ENCODE measurements around the gene DNAH1.

The DNAH1 gene

DNA sequence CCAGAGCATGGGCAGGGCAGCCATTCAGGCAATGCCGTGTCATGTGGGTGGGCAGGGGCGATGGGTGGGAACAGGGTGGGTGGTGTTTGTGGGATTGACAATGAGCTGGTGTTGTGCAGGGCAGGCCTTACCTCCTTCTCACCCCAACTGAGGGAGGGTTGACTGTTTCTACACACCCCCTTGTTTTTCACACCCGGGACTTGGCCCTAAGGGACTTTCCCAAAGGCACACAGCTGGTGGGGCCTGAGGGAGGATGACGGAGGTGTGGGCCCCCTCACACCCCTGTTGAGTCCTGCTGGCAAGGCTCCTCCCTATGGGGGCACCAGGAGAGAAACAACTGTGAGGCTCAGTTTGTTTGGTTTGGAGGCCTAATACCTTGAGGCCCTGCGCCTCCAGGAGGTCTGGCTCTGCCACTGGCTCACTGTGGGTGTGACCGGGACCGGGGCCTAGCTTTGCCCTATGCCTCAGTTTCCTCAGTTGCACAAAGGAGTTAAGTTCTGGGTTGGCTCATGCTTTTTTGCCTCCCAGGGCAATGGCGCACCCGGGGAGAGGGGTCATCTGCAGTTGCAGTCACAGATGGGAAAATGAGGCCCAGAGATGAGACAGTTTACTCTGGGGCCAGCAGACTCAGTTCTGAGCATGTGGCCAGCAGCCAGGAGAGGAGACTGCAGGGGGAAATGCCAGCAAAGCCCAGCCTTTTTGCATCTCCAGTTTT, 5.1 kb upstream of the DNAH1 start:
- in situ Hi-C loops (cut with MboI; ENCODE audit: low sequenced_read_pairs), result no loop called here

DNA sequence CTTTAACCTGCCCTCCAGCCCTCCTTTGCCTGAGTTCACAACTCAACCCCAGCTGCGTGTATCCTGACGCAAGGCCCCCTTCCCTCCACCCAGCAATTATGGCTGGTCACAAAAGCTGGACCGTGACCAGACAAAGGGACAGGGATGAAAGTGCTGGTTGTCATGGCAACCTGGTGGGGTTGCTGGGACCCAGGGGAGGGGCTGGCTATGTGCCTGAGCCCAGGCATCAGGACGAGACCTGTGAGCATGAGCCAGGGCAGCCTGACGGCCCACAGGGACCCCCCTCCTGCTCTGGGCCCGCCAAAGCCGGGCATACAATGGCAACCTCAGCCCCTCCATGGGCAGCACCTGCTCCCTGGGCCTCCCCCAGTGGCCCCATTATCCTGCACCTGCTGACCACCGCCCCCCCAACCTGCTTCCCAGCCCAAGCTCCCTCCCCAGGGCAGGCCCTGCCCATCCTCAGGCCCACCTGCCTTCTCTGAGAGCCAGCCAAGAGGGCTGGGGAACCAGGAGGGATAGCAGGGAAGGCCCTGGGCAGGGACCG, 4.5 kb upstream of the DNAH1 start:
- in situ Hi-C loops (cut with MboI; ENCODE audit: low sequenced_read_pairs), result no loop called here

DNA sequence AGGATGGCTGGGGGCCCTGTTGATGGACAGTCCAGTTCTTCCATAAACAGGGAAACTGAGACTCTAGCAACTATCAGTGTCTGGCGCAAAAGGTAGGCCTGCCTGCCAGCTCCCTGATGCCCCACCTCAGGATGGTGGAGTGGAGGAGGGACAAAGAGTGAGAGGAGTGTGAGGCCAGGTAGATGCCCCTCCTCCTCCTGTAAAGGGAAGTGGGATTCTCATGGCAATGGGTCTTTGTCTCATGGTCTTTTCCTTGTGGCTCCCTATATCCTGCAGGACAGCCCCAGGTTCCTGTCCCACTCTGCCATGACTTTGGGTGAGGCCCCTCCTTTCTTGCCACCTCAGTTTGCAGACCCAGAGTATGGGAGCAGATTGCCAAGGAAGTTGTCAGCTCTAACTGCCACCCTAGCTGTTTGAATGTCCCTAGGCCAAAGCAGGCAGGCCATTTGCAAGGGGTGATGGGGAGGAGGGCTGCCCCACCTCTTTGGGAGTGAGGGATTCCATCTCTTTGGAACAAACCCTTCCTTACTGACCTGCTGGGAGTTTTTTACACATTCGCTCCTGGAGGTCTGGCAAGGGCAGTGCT, 2.8 kb upstream of the DNAH1 start:
- in situ Hi-C loops (cut with MboI; ENCODE audit: low sequenced_read_pairs), result no loop called here

DNA sequence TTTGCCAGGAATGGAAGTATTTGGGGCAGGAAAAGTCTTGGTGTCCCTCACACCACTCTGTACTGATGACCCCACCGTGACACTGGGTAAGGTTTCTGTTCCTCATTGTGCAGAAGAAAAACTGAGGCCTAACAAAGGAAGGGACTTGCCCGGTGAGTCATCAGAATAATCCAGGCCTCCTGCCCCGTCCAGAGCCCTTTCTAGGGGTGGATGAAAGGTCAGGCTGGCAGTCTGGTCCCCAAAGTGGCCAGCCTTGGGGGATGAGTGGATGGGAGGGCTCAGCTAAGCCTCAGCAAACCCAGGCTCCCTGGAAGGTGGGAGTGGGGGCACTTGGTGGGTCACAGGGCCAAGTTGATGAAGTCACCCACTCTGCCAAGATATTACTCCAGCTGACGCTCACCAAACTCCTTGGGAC, 2.3 kb upstream of the DNAH1 start:
- in situ Hi-C loops (cut with MboI; ENCODE audit: low sequenced_read_pairs), result no loop called here

DNA sequence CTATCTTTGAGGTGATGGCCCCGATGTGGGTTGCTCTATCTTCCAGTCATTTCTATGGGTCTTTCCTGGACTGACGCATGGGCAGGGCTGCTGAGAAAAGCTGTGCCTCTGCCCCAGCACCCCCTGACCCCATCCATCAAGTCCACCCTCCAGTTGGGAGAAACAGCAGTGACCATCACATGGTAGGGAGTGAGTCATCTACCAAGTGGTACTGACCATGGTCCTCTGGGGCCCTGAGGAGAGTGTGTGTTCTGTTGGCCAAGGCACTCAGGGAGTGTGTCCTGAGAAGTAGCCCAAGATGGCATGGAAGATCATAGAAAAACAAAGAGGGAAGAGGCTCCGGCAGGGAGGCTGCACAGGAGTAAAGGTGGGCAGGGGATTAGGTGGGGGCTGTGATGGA, 1.6 kb upstream of the DNAH1 start:
- in situ Hi-C loops (cut with MboI; ENCODE audit: low sequenced_read_pairs), result no loop called here

DNA sequence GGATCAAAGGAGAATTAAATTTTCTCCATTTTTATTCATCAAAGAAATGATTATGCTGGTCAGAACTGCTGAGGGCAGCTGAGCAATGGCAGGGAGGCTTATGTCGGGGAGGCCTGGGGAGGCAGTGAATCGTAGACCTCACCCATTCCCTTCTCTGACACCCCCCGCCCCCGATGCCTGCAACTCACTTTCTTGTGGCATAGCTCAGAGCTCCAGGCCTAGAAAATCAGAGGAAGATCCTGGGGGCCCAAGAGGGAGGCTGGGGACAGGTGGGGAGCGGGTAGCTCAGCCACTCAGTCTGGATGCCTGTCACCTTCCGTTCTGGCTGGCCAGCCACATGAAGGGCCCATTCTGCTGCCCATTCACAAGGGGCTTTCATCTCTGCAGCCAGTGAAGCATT, 1.1 kb upstream of the DNAH1 start:
- in situ Hi-C loops (cut with MboI; ENCODE audit: low sequenced_read_pairs), result no loop called here

DNA sequence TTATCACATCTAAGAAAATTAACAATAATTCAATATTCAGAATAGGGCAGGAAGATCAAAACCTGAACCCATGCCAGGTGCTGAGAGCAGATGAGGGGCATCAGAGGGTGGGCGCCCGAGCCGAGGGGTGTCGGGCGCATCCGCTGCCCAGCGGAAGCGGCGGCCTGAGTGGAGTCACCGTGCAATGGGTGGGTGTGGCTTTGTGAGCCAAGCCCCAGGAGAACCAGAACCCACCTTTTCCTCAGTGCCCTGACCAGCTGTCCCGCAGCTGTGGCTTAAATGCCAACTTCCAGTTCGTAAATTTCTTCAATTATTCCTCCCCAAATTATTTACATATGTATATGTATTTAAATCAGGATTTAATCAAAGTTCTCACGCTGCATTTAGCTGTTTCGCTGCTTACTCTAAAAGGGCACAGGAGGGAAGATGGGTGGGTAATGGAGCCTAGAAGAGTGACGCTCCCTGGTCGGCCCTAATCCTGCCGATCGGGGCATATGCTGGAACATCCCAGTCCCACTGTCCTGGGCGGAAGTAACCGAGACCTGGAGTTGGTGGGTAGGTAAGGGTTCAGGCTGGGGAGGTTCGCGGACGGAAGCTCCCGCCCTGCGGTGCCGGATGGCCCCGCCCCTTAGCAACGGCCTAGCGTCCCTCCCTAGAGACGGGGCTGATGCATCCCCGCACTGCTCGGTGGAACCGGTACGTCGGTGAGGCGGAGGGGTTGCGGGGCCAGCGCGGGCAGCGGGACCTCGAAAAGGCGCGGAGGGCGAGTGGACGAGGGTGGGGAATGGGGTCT, 1.3 kb downstream of the DNAH1 start:
- in situ Hi-C loops (cut with MboI; ENCODE audit: low sequenced_read_pairs), result no loop called here

DNA sequence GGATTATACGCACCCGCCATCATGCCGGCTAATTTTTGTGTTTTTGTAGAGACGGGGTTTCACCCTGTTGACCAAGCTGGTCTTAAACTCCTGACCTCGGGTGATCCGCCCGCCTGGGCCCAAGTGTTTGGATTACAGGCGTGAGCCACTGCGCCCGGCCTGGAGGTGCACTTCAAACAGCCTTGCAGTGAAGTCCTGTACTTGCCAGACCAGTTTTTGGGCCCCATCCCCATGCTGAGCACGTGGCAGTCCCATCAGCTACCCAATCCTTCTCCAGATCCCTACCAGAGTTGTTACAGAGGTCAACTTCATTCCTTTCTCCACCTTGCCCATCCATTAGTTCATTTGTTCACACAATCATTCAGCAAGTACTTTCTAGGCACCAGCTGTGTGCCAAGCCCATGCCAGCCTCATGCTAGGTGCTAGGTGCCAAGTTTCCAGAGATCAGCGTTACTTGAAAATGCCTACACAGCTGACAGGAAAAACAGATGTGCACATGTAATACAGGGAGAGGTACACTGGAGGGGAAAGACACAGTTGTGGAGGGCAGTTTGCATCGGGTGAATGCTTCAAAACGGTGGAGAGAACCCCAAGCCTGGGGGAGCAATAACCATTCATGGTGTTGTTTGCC, 2.2 kb downstream of the DNAH1 start:
- in situ Hi-C loops (cut with MboI; ENCODE audit: low sequenced_read_pairs), result no loop called here

DNA sequence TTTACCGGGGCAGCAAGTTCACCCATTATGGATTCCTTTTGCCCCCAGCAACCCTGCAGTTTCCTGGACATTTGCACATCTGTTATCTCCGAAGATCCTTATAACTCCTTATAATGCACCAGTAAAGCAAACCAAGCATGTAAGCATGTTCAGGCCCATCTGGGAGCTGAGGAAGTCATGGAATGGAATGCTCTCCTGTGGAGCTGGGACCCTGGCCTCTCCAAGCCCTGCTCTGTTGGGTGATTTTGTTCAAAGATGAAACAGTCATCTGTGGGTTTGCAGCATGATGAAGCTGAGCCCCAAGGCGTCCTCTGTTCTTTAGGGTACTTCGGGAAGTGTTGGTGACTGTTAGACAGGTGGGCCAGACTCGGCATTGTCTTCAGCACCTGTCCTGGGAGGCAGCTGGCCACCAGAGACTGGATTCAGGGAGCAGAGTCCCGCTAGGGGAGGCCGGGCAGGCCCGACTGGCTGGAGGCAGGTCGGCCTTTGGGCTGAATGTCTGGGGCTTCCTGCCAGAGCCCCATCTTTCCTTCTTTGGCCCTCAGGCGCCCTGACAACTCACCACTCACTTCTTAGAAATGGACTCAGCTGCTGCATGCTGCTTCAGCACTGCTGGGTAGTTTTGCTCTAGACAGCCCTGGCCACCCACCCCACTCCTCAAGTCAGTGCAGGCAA, 3.9 kb downstream of the DNAH1 start:
- in situ Hi-C loops (cut with MboI; ENCODE audit: low sequenced_read_pairs), result no loop called here

DNA sequence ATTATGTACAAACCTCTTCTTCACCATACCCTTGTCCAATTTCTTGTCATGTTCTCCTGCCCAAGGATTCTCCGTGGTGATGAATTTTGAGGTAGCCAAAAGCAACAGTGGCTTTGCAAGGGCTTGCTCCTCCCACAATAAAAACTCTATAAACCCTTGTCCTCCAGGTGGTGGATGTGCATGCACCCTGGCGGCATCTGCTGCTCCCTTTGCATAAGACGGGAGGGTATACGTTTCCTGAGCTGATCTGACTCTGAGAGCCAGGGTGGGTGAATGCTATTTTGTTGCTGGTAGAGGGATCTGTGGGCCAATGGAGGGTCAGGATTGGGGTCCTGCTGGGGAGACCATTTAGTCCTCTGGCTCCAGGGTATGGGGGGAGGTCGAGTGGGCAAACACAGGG, 5.4 kb downstream of the DNAH1 start:
- in situ Hi-C loops (cut with MboI; ENCODE audit: low sequenced_read_pairs), result no loop called here

DNA sequence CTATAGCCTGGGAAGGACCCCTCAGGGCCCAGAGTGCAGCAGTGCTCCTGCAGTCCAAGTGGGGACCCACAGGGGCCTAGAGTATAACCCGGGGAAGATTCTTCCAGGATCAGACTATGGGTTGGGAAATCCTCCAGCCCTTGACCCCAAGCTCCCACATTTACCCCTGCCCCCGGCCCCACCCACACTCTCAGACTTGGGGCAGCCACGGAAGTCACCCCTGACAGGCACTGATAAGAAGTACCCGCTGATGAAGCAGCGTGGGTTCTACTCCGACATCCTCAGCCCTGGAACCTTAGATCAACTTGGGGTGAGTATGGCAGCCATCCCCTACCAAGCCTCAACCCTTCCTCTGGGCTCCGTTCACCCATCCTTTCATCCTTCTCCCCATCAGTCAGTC, 6.3 kb downstream of the DNAH1 start:
- in situ Hi-C loops (cut with MboI; ENCODE audit: low sequenced_read_pairs), result no loop called here

DNA sequence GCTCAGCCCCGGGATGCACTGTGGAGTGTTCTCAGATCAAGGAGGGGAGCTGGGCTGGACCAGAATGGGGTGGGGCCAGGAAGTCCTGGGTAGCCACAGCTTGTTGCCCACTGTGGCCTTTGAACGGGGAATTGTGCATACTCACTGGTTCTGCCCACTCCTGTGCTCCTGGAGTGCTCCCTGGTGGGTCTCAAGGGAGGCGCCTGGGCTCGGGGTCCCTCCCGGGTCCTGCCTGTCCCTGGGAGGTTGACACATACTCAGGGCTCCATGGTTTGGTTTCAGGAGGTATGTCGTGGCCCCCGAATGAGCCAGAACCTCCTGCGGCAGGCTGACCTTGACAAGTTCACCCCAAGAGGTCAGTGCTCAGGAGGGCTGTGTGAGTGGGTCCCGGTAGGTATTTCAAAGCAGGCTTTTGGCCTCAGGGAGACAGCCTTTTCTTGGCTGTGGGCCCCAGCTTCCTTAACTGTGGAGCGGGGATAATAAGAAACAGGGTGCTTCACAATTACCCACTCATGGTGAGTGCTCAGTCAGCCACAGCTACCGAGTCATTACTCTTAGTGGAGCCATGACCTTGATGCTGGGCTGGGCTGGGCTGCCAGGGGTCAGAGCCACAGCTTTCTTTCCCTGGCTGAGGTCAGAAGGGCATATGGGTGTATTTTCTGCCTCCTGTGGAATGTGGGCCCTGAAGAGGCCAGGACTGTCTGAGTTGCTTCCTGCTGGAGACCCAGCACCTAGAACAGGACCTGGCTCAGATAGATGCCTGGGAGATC, 7.6 kb downstream of the DNAH1 start:
- in situ Hi-C loops (cut with MboI; ENCODE audit: low sequenced_read_pairs), result no loop called here

DNA sequence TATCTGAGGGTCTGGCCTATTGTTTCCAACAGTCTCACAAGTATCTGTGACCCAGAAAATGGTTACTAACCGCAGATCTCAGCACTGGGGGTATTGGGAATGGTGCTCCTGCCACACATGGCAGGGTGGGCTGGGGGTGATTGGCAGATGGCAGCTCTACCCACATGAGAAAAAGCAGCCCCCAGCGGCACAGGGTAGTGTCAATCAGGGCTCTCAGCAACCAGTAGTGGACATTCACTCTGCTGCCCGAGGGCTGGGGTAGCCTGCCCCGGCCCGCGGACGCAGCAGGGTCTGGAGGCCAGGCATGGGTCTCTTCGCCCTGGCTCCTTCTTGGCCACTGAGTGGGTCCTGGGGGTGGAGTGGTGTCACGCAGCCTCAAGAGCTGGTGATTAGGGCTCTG, 8.6 kb downstream of the DNAH1 start:
- in situ Hi-C loops (cut with MboI; ENCODE audit: low sequenced_read_pairs), result no loop called here

DNA sequence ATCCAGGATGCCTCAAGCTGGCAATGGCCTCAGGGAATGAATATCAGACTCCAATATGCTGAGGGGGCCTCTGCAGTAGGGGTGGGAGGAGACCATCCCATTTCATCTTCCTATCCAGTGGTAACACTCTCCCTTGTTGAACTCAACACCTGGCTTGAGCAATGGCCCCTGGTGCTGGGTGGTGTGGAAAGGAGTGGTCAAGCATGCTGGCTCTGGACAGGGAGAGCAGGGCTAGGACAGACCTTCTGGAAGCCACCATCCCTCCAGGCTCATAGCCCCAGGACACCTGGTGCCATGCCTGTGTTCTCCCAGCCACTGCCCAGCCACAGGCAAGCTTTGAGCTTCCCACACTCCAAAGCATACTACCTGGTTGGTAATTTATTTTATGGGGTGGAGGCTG, 9.6 kb downstream of the DNAH1 start:
- in situ Hi-C loops (cut with MboI; ENCODE audit: low sequenced_read_pairs), result no loop called here

DNA sequence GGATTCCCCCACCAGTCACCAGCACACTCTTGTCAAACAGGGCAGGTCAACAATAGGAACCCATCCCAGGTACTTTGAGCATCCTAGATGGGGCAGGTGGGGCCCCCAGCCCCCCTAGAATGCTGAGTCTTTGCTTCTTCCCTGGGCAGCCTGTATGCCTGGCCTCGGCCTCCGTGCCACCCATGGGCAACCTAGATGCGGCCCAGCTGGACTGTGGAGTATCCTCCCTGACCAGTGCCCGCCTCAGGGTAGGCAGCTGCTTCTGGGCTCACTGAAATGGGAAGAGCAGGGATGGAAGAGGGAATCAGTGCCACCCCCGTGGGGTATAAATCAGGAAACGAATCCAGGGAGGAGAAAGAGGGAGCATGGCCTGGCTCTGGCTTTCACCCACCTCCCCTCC, 10.9 kb downstream of the DNAH1 start:
- in situ Hi-C loops (cut with MboI; ENCODE audit: low sequenced_read_pairs), result no loop called here

DNA sequence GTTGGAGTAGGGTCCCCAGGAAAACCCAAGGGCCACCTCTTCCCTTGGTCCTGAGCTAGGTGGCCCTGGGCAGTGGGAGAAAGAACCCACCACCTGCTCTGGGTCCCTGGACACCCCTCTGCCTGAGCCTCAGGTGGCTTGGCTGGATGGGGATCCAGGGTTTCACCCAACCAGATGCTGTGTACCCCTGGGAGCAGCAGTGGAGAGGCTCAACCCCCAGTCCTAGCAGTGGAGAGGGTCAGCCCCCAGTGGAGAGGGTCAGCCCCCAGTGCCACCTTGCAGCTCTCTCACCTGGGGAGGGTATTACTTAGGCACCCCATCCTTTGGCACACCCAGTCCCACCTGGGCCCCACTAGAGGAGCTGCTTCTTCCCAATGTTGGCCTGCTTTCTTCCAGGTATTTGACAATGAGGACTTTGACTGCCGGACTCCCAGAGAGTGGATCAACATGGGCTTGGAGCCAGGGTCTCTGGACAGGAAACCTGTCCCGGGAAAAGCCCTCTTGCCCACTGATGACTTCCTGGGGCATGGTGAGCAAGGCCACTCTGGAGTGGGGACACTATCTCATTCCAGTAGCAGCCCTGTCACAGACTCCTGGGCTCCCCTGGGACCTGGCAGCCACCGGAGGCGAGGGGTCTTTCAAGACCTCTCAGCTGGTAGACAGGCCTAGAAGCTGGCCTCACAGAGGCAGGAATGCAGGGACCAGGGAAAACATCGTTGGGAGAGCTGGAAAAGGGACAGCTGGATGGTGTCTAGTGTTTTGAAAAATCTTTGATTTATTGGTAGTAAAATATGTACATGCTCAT, 11.6 kb downstream of the DNAH1 start:
- in situ Hi-C loops (cut with MboI; ENCODE audit: low sequenced_read_pairs), result no loop called here

DNA sequence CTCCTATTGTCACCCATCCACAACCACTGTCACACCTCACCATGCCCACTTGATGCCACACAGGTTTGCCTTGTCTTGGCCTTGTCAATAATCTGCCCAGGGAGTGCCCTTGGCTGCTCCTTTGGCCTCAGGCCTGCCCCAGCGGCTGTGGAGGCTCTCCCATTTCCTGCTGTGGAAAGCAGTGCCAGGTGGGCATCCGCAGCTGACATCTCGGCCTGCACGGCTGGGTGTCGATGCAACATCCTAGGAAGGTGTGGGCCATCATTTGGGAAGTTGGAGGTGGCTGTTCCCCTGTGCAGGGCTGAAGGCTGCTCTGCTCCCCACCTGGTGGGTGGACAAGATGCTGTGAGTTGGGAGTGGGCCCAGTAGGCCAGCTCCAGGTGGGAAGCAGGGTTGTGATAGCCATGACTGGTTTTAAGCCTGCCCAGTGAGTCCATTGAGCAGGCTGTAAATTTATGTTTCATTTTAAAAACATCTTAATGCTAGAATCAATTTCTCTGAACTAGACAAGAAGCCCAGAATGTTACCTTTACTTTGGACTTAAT, 12.5 kb downstream of the DNAH1 start:
- in situ Hi-C loops (cut with MboI; ENCODE audit: low sequenced_read_pairs), result no loop called here

DNA sequence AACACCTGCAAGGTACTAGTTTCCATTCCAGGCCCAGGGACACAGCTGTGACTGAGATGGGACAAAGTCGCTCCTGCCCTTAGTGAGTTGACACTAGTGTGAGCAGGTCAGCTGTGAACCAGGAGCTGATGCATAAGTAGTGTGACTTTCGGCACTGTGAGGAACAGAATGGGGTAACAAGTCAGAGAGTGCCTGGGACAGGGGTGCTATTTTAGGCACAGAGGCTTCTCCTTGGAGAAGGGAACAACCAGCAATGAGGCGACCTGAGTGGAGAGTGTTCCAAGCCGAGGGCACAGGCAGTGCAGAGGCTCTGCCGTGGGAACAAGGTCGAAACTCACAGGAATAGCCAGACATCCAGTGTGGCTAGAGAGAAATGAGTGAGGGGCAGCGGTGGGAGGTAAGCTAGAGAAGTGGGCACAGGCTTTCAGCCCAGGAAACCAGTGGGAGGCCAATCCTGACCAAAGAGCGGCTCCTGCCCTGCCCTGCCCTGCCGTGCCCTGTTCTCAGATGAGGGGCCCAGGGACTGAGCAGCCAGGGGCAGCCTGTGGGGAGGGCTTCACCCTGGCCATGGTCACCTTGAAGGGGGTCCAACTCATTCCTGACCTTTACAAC, 14.2 kb downstream of the DNAH1 start:
- in situ Hi-C loops (cut with MboI; ENCODE audit: low sequenced_read_pairs), result no loop called here

DNA sequence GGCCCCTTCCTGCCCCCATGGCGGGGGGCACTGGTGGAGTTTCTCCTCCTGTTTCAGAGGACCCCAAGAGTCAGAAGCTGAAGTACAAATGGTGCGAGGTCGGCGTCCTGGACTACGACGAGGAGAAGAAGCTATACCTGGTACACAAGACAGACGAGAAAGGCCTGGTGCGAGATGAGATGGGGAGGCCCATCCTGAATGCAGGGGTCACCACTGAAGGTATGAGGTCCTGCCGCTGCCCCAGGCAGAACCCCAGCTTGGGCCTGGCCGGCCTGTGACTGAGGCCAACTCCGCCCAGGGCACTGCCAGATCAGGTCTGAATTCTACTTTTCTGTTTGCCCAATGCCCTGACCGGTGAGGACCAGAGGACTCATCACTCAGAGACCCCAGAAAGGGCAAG, 15.0 kb downstream of the DNAH1 start:
- in situ Hi-C loops (cut with MboI; ENCODE audit: low sequenced_read_pairs), result no loop called here
